CD4-positive, alpha-beta T cell treated with Interleukin-4 for 1 hour (primary cell): Measurements from ENCODE around the gene THAP9.

Experiments
- DNase-seq, 2 donors: peaks; one replicate each; pipeline ENCODE4 v3.0.0-alpha.2; 2020 to 2022

Gene THAP9

GRCh38 chr4:82969414-82969813 lies 68.9 kb downstream of the THAP9 start:
- DNase-seq: no peak
